ENCODE data around the gene GJA5.

Gene GJA5

DNA sequence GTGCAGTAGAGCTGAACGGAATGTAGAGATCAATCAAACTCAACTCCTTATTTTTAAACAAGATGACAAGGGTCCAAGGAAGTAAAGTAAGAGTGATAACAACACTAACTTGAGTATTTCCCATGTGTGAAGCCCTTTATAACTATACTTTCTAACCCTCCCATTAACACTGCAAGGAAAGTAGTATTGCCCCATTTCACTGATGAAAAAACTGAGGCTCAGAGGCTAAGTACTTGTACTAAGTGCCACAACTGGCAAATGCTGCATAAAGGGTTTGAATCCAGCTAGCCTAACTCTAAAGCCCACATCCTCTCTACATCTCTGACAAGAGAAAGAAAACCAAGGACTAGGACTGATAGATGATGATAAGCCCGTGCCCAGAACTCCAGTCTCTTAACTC, 8.2 kb upstream of the GJA5 start:
- no peak for TF ChIP-seq NFRKB (IDR thresholded peaks at IDR 0.05)
- TF ChIP-seq L3MBTL2 (conservative IDR thresholded peaks at IDR 0.05), result no peak
- TF ChIP-seq BHLHE40 (IDR thresholded peaks at IDR 0.05; ENCODE audit: borderline replicate concordance), result no peak
- no peak for TF ChIP-seq ELF4 (IDR thresholded peaks at IDR 0.05)
- TF ChIP-seq HDGF (IDR thresholded peaks at IDR 0.05; ENCODE audit: borderline replicate concordance), result no peak
- TF ChIP-seq, protein P1, sequence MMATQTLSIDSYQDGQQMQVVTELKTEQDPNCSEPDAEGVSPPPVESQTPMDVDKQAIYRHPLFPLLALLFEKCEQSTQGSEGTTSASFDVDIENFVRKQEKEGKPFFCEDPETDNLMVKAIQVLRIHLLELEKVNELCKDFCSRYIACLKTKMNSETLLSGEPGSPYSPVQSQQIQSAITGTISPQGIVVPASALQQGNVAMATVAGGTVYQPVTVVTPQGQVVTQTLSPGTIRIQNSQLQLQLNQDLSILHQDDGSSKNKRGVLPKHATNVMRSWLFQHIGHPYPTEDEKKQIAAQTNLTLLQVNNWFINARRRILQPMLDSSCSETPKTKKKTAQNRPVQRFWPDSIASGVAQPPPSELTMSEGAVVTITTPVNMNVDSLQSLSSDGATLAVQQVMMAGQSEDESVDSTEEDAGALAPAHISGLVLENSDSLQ (IDR thresholded peaks at IDR 0.05), result no peak
- TF ChIP-seq ARNT (IDR thresholded peaks at IDR 0.05), result no peak
- no peak for TF ChIP-seq FOXA1 (IDR thresholded peaks at IDR 0.05)
- no peak for TF ChIP-seq CTBP1 (IDR thresholded peaks at IDR 0.05; ENCODE audit: borderline replicate concordance)
- no peak for TF ChIP-seq FOXK2 (IDR thresholded peaks at IDR 0.05)
- TF ChIP-seq LEF1 (IDR thresholded peaks at IDR 0.05; ENCODE audit: borderline replicate concordance), result no peak
- TF ChIP-seq FOXM1 (IDR thresholded peaks at IDR 0.05; ENCODE audit: borderline replicate concordance), result no peak
- ChIA-PET POLR2A (no interaction called here), CTCF (no interaction called here)
- DNase-seq (ENCODE audit: extremely low spot score), result no peak

DNA sequence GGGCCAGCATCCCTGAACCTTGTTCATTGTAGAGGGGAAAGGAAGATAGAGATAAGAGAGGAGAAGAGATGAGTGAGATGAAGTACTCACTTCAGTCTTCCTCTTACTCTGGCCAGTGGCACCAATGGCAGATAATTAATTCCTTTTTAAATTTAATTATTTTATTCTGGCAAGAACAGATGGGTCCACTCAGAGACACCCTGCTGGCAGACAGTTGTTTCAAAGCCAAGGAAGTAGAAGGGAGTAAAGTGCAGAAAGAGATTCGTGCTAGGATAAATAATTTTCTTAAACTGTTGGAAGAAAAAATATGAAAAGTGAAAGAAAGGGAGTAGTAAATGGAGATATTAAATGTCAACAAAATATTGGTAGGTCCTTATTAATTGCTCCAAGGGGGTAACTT, 7.7 kb upstream of the GJA5 start:
- ChIA-PET POLR2A (no interaction called here), CTCF (no interaction called here)
- TF ChIP-seq SP1 (IDR thresholded peaks at IDR 0.05), result no peak
- TF ChIP-seq L3MBTL2 (conservative IDR thresholded peaks at IDR 0.05), result no peak
- no peak for TF ChIP-seq ZNF384 (IDR thresholded peaks at IDR 0.05)
- no peak for TF ChIP-seq LEF1 (IDR thresholded peaks at IDR 0.05; ENCODE audit: borderline replicate concordance)
- TF ChIP-seq FOXA1 (IDR thresholded peaks at IDR 0.05), result no peak
- TF ChIP-seq FOXM1 (IDR thresholded peaks at IDR 0.05; ENCODE audit: borderline replicate concordance), result no peak
- no peak for TF ChIP-seq FOXK2 (IDR thresholded peaks at IDR 0.05)
- TF ChIP-seq SUZ12 (IDR thresholded peaks at IDR 0.05), result no peak
- no peak for TF ChIP-seq ARNT (IDR thresholded peaks at IDR 0.05)
- TF ChIP-seq CTBP1 (IDR thresholded peaks at IDR 0.05; ENCODE audit: borderline replicate concordance), result no peak
- TF ChIP-seq TARDBP (IDR thresholded peaks at IDR 0.05), result no peak
- no peak for TF ChIP-seq HDGF (IDR thresholded peaks at IDR 0.05; ENCODE audit: borderline replicate concordance)
- no peak for TF ChIP-seq ELF4 (IDR thresholded peaks at IDR 0.05)
- no peak for TF ChIP-seq BHLHE40 (IDR thresholded peaks at IDR 0.05; ENCODE audit: borderline replicate concordance)
- TF ChIP-seq, protein P1 (IDR thresholded peaks at IDR 0.05), result no peak
- no peak for TF ChIP-seq NFRKB (IDR thresholded peaks at IDR 0.05)
- no peak for DNase-seq (ENCODE audit: extremely low spot score)

DNA sequence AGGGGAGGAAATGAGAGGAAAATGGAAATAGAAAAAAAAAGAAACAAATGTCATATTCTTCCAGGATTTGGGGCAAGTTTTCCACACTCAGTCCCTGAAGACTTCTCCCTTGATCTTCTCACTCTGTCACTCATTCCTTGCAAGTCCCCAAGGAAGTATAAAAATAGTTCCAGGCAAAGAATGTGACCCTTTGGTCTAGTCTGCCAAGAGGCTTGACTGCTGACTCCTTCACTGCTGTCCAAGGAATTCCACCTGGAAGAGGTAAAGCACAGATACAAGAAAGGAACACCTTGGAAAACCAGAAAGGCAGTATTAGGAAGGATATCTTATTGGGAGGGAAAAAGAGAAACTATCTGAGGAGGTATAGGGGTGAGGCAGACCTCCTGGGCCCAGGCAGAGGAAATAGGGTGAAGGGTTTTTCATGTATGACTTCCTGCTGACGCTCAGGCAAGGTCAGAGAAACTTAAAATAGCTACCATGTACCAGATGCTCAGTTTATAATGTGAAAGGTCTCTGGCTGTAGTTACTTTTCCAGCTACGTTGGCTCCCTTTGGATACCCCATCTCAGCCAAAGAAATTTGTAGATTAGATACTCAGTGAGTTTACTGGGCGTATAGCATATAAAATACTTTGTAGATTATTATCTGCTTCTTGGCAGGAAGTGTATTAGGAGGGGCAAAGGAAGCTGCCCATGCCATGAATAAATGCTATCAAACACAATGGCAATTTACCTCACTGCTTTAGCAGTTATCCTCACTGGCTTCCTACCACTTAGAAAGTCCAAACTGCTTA, 2.0 kb upstream of the GJA5 start:
- ChIA-PET CTCF (no interaction called here), POLR2A (no interaction called here)
- TF ChIP-seq BHLHE40 (IDR thresholded peaks at IDR 0.05; ENCODE audit: borderline replicate concordance), result no peak
- TF ChIP-seq, protein P1 (IDR thresholded peaks at IDR 0.05), result no peak
- no peak for TF ChIP-seq SP1 (IDR thresholded peaks at IDR 0.05)
- no peak for TF ChIP-seq ELF4 (IDR thresholded peaks at IDR 0.05)
- no peak for TF ChIP-seq SUZ12 (IDR thresholded peaks at IDR 0.05)
- no peak for TF ChIP-seq FOXM1 (IDR thresholded peaks at IDR 0.05; ENCODE audit: borderline replicate concordance)
- TF ChIP-seq NFRKB (IDR thresholded peaks at IDR 0.05), result no peak
- no peak for TF ChIP-seq L3MBTL2 (conservative IDR thresholded peaks at IDR 0.05)
- no peak for TF ChIP-seq FOXA1 (IDR thresholded peaks at IDR 0.05)
- no peak for TF ChIP-seq LEF1 (IDR thresholded peaks at IDR 0.05; ENCODE audit: borderline replicate concordance)
- TF ChIP-seq FOXK2 (IDR thresholded peaks at IDR 0.05), result no peak
- TF ChIP-seq HDGF (IDR thresholded peaks at IDR 0.05; ENCODE audit: borderline replicate concordance), result no peak
- TF ChIP-seq CTBP1 (IDR thresholded peaks at IDR 0.05; ENCODE audit: borderline replicate concordance), result no peak
- no peak for TF ChIP-seq ARNT (IDR thresholded peaks at IDR 0.05)
- no peak for TF ChIP-seq ZNF384 (IDR thresholded peaks at IDR 0.05)
- TF ChIP-seq TARDBP (IDR thresholded peaks at IDR 0.05), result no peak
- no peak for DNase-seq (ENCODE audit: extremely low spot score)

DNA sequence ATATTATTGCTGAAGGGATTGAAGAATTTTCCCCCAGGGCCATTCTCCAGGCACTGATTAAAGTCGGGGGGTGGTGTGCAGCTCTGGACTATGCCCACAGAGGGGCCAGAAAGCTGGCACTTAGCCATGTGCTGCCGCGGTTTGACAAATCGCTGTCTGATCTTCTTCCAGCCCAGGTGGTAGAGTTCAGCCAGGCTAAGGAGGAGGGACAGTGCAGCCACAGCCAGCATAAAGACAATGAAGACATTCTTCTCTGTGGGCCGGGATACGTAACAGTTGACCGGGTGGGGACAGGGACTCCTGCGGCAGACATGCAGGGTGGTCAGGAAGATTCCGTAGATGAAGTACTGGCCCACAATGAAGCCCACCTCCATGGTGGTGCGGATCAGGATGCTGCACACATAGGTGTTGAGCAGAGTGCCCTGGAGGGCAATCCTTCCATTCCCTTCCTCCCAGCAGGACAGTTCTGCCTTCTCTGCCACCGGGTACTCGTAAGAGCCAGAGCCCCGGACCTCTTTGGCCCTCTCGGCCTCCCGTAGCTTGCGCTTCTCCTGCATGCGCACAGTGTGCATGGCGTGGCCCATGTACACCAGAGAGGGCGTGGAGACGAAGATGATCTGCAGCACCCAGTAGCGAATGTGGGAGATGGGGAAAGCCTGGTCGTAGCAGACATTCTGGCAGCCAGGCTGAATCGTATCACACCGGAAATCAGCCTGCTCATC, 1.9 kb downstream of the GJA5 start:
- ChIA-PET CTCF (no interaction called here), POLR2A (interaction anchor here (0.8 kb wide), 1 partner anchor 17 kb away, joined by 3 read pairs; no protein-coding TSS in a partner anchor)
- DNase-seq (ENCODE audit: extremely low spot score), result no peak
- TF ChIP-seq FOXM1 (IDR thresholded peaks at IDR 0.05; ENCODE audit: borderline replicate concordance) (no peak), FOXK2 (IDR thresholded peaks at IDR 0.05) (no peak), NFRKB (IDR thresholded peaks at IDR 0.05) (no peak), LEF1 (IDR thresholded peaks at IDR 0.05; ENCODE audit: borderline replicate concordance) (no peak), ZNF384 (IDR thresholded peaks at IDR 0.05) (no peak), L3MBTL2 (conservative IDR thresholded peaks at IDR 0.05) (no peak), SUZ12 (IDR thresholded peaks at IDR 0.05) (no peak), ELF4 (IDR thresholded peaks at IDR 0.05) (no peak), FOXA1 (IDR thresholded peaks at IDR 0.05) (no peak), HDGF (IDR thresholded peaks at IDR 0.05; ENCODE audit: borderline replicate concordance) (no peak), TARDBP (IDR thresholded peaks at IDR 0.05) (no peak), CTBP1 (IDR thresholded peaks at IDR 0.05; ENCODE audit: borderline replicate concordance) (no peak), BHLHE40 (IDR thresholded peaks at IDR 0.05; ENCODE audit: borderline replicate concordance) (no peak)
- TF ChIP-seq, protein P1 (IDR thresholded peaks at IDR 0.05), result no peak

Data from HEK293T (cell line).